GM23338 (cell line): ENCODE measurements around the gene CMSS1. TPM values are rescaled to one million over a fixed set of nuclear protein-coding genes. Genes with fewer than 3 reads are reported as not detected.

ENCODE experiments used
- ATAC-seq: fragments of 200-7000 bp; cut with Tn5 transposase; 3 replicates; pipeline ENCODE4 v1.9.1; 2020
- DNase-seq: peaks from one replicate; pipeline ENCODE4 v3.0.0-alpha.2; 2015; ENCODE audit warnings: low spot score
- H2AFZ ChIP-seq: fragments of 200-600 bp; sonication (generic); 2 replicates; pipeline ENCODE4 v1.8.0; 2016; ENCODE audit warnings: antibody characterized with exemption, mild to moderate bottlenecking, moderate library complexity
- H3F3A ChIP-seq: fragments of 200-600 bp; sonication (generic); replicated peaks from 2 replicates; pipeline ENCODE4 v1.8.0; 2017; ENCODE audit warnings: antibody characterized with exemption, mixed run types, low read depth
- H3K27ac ChIP-seq: fragments of 200-600 bp; sonication (generic); 2 replicates; pipeline ENCODE4 v1.6.1; 2016; ENCODE audit warnings: low read depth
- H3K27me3 ChIP-seq: fragments of 200-600 bp; sonication (generic); 2 replicates; pipeline ENCODE4 v1.8.0; 2016; ENCODE audit warnings: mild to moderate bottlenecking, mixed run types, moderate library complexity; ENCODE audit not compliant: insufficient read depth
- H3K36me3 ChIP-seq: fragments of 200-600 bp; sonication (generic); 2 replicates; pipeline ENCODE4 v1.8.0; 2016; ENCODE audit warnings: mild to moderate bottlenecking; ENCODE audit not compliant: insufficient read depth
- H3K4me1 ChIP-seq: fragments of 200-600 bp; sonication (generic); 2 replicates; pipeline ENCODE4 v1.8.0; 2016; ENCODE audit warnings: mild to moderate bottlenecking, moderate library complexity; ENCODE audit not compliant: insufficient read depth
- H3K4me2 ChIP-seq: fragments of 200-600 bp; sonication (generic); 2 replicates; pipeline ENCODE4 v1.7.1; 2017; ENCODE audit warnings: mixed run types
- H3K4me3 ChIP-seq: fragments of 200-600 bp; sonication (generic); 2 replicates; pipeline ENCODE4 v1.6.1; 2016; ENCODE audit warnings: mixed run types
- H3K79me2 ChIP-seq: fragments of 200-600 bp; sonication (generic); replicated peaks from 2 replicates; pipeline ENCODE4 v1.8.0; 2017; ENCODE audit warnings: mild to moderate bottlenecking; ENCODE audit not compliant: insufficient read depth
- H3K9me2 ChIP-seq: fragments of 200-600 bp; sonication (generic); 2 replicates; pipeline ENCODE4 v1.8.0; 2017; ENCODE audit not compliant: insufficient read depth
- H4K20me1 ChIP-seq: fragments of 200-600 bp; sonication (generic); replicated peaks from 2 replicates; pipeline ENCODE4 v1.8.0; 2017; ENCODE audit warnings: mild to moderate bottlenecking; ENCODE audit not compliant: insufficient read depth
- H3K27ac Mint-ChIP-seq: 2 replicates; pipeline ENCODE4 v1.8.0; 2020; ENCODE audit warnings: inconsistent platforms, mild to moderate bottlenecking, moderate library complexity, mixed read lengths
- H3K27me3 Mint-ChIP-seq: 3 replicates; pipeline ENCODE4 v1.8.0; 2022; ENCODE audit warnings: low read depth, mild to moderate bottlenecking, moderate library complexity, mixed read lengths, inconsistent platforms; ENCODE audit not compliant: insufficient read depth, poor library complexity
- H3K36me3 Mint-ChIP-seq: 3 replicates; pipeline ENCODE4 v1.8.0; 2021; ENCODE audit warnings: low read depth, mild to moderate bottlenecking, inconsistent platforms, moderate library complexity, mixed read lengths
- H3K4me1 Mint-ChIP-seq: 3 replicates; pipeline ENCODE4 v1.8.0; 2020; ENCODE audit warnings: mild to moderate bottlenecking, inconsistent platforms, mixed read lengths
- H3K4me3 Mint-ChIP-seq: 3 replicates; pipeline ENCODE4 v1.8.0; 2021; ENCODE audit warnings: moderate library complexity, mild to moderate bottlenecking, inconsistent platforms, mixed read lengths
- H3K9me3 Mint-ChIP-seq: 3 replicates; pipeline ENCODE4 v1.8.0; 2020; ENCODE audit warnings: moderate library complexity, mild to moderate bottlenecking, inconsistent platforms, mixed read lengths
- CREB1 ChIP-seq: fragments of 250-450 bp; sonication (Bioruptor Pico); IDR thresholded peaks from 2 replicates; pipeline ENCODE4 v1.5.0; 2020; ENCODE audit warnings: low read depth, mild to moderate bottlenecking, moderate library complexity
- EZH2phosphoT487 ChIP-seq: fragments of 200-600 bp; sonication (generic); IDR thresholded peaks from one replicate; pipeline ENCODE4 v1.8.1; 2018; ENCODE audit warnings: antibody characterized with exemption; ENCODE audit not compliant: unreplicated experiment
- JUNB ChIP-seq: IDR thresholded peaks from one replicate; pipeline ENCODE4 v1.6.1; 2016; ENCODE audit warnings: antibody characterized with exemption; ENCODE audit not compliant: unreplicated experiment
- REST ChIP-seq: IDR thresholded peaks from one replicate; pipeline ENCODE4 v1.6.1; 2018; ENCODE audit warnings: antibody characterized with exemption; ENCODE audit not compliant: unreplicated experiment
- STAT1 ChIP-seq: IDR thresholded peaks from one replicate; pipeline ENCODE4 v1.6.1; 2016; ENCODE audit warnings: antibody characterized with exemption; ENCODE audit not compliant: unreplicated experiment
- ZNF331 ChIP-seq: fragments of 250-450 bp; sonication (Bioruptor Pico); IDR thresholded peaks from 2 replicates; pipeline ENCODE4 v1.5.0; 2020; ENCODE audit warnings: low read depth, mild to moderate bottlenecking, moderate library complexity
- polyA plus RNA-seq: library from polyadenylated mRNA; unstranded; fragments of >200 nt; fragmentation: Nextera tagmentation; extraction: Ambion mirVana; gene quantifications from 2 replicates; pipeline ENCODE4 v1.2.1, GENCODE V29; 2016
- total RNA-seq: library from RNA; depleted of rRNA; stranded (reverse); fragments of >200 nt; shearing (Covaris generic); gene quantifications from 2 replicates; pipeline ENCODE4 v1.2.3, GENCODE V29; 2014
- TF ChIP-seq, protein P1 (sequence below): IDR thresholded peaks from 2 replicates; pipeline ENCODE4 v1.6.1; 2016; ENCODE audit warnings: antibody characterized with exemption

CMSS1 gene
- total and polyA plus RNA-seq, 2 experiments from 2014 or later, result 39.4 to 187 TPM

- Mint-ChIP-seq H3K4me3 (no peak overlapping the region), H3K4me1 (peaks cover 13% of the 10 kb centered on the region), H3K36me3 (peaks cover 33% of the 10 kb centered on the region), H3K27me3 (peaks cover 3% of the 10 kb centered on the region), H3K27ac (no peak overlapping the region), H3K9me3 (peaks cover 34% of the 10 kb centered on the region)
- no peak for TF ChIP-seq ZNF331 (CRISPR knock-in tag)
- H3K4me2 ChIP-seq, result no peak overlapping the region
- H3K9me2 ChIP-seq, result no peaks in the 10 kb centered on the region
- H3K36me3 ChIP-seq, result no peaks in the 10 kb centered on the region
- H3K27ac ChIP-seq, result no peak overlapping the region
- DNase-seq (no peak), ATAC-seq (no peak)
- 0 out of 2 replicates have a peak, but pooled peaks cover under 1% of the 10 kb centered on the region for H3K4me1 ChIP-seq
- H2AFZ ChIP-seq, result no peak overlapping the region
- peaks cover 18% of the 10 kb centered on the region for H3K79me2 ChIP-seq
- no peak overlapping the region for H3K4me3 ChIP-seq
- H4K20me1 ChIP-seq, result no peaks in the 10 kb centered on the region
- no peaks in the 10 kb centered on the region for H3K27me3 ChIP-seq
- H3F3A ChIP-seq, result no peaks in the 10 kb centered on the region
Measured at GRCh38 chr3:99997293-99997692, 179.6 kb downstream of the CMSS1 start.

GRCh38 chr3:99999536-99999935 lies 181.9 kb downstream of the CMSS1 start:
- Mint-ChIP-seq H3K4me3 (no peak overlapping the region), H3K27ac (no peak overlapping the region), H3K36me3 (peaks cover 20% of the 10 kb centered on the region), H3K4me1 (peaks cover 21% of the 10 kb centered on the region), H3K9me3 (peaks cover 21% of the 10 kb centered on the region), H3K27me3 (peaks cover 3% of the 10 kb centered on the region)
- ATAC-seq (no peak), DNase-seq (no peak)
- Histone ChIP-seq H3K79me2 (peaks cover 6% of the 10 kb centered on the region), H3K27ac (no peak overlapping the region), H4K20me1 (no peaks in the 10 kb centered on the region), H3K9me2 (no peaks in the 10 kb centered on the region), H3K4me2 (no peak overlapping the region), H3K27me3 (no peaks in the 10 kb centered on the region), H2AFZ (no peak overlapping the region), H3K4me3 (no peak overlapping the region), H3K4me1 (no peaks in the 10 kb centered on the region), H3F3A (no peaks in the 10 kb centered on the region), H3K36me3 (no peaks in the 10 kb centered on the region)
- no peak for TF ChIP-seq CREB1 (CRISPR knock-in tag)
- no peak for TF ChIP-seq STAT1
- TF ChIP-seq JUNB, result no peak
- no peak for TF ChIP-seq REST
- no peak for TF ChIP-seq EZH2phosphoT487
- TF ChIP-seq, protein P1, sequence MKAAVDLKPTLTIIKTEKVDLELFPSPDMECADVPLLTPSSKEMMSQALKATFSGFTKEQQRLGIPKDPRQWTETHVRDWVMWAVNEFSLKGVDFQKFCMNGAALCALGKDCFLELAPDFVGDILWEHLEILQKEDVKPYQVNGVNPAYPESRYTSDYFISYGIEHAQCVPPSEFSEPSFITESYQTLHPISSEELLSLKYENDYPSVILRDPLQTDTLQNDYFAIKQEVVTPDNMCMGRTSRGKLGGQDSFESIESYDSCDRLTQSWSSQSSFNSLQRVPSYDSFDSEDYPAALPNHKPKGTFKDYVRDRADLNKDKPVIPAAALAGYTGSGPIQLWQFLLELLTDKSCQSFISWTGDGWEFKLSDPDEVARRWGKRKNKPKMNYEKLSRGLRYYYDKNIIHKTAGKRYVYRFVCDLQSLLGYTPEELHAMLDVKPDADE, result no peak
